AG04450 (cell line): ENCODE measurements around the gene NUCKS1. TPM values are rescaled to one million over a fixed set of nuclear protein-coding genes. Genes with fewer than 3 reads are reported as not detected.
A peak's percentile ranks its signal among the peaks of the same experiment; 100 is the strongest.

Source experiments
- CTCF ChIA-PET: fragments of 300-600, 350-600 bp; formaldehyde crosslinking; extraction: SDS; loops from one replicate; lab custom pipeline; 2022; ENCODE audit warnings: antibody characterized with exemption, inconsistent platforms; lab: Charles Lee
- POLR2A ChIA-PET: fragments of 350-600 bp; formaldehyde crosslinking; extraction: SDS; loops from one replicate; lab custom pipeline; 2021; ENCODE audit warnings: antibody characterized with exemption, inconsistent platforms; lab: Yijun Ruan, JAX
- DNase-seq: peaks from one replicate; pipeline ENCODE4 v3.0.0-alpha.2; 2011; ENCODE audit warnings: low read depth, low spot score
- H3K27ac ChIP-seq: one replicate; pipeline ENCODE4 v1.5.1; 2012; ENCODE audit warnings: low read depth, low read length, control low read depth
- H3K27me3 ChIP-seq: one replicate; pipeline ENCODE4 v1.6.0; 2012; ENCODE audit warnings: low read length; ENCODE audit not compliant: control insufficient read depth, insufficient read depth
- H3K4me3 ChIP-seq: 2 replicates; pipeline ENCODE4 v1.5.1; 2011; ENCODE audit warnings: mild to moderate bottlenecking, low read depth, low read length, control low read depth
- H3K9me3 ChIP-seq: 2 replicates; pipeline ENCODE4 v1.5.1; 2012; ENCODE audit warnings: low read length; ENCODE audit not compliant: control insufficient read depth, insufficient read depth
- polyA plus RNA-seq: library from polyadenylated mRNA; depleted of rRNA; stranded (reverse); fragments of >200 nt; gene quantifications from 2 replicates; pipeline ENCODE4 v1.2.3, GENCODE V29; 2011
- TF ChIP-seq, protein P1 (sequence below): IDR thresholded peaks from 2 replicates; pipeline ENCODE4 v1.5.1; 2011; ENCODE audit warnings: low read depth, low read length, control low read depth, inconsistent platforms

The NUCKS1 gene
- polyA plus RNA-seq, 1 experiment = 105 TPM

DNA sequence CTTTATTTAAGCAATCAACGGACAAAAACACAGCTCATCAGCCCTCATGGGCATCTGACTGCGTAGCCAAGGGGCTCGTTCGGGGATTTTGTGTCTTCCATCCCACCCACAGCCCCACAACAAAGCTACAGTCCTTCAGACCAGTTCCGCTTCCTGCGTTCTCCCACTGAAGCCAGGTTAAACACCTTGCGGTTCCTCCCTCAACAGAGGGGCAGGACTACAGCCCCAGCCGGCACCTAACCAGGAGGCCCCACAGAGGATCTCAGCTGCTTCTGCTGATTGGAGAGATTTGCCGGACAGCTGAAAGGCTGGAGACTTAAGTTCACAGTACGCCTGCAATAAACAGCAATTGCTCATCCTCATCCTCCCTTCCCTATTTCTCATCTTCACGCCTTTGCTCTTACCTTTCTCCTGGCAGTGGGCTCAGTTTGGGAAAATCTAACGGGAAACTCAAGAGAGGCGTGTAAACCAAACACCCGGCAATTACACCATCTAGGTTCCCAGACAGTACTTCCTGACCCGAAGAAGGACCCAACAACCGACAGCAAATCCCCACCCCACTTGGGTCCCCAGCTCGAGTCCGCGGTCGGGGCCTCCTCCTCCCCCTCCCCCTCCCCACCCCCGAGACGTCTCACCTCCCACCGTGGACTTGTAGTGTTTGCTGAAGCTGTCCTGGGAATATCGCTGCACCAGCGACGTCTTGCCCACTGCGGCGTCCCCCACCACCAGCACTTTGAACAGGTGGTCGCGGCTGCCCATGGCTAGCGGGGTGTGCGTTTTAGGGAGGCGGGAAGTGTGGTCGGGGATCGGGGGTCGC, 24.4 kb upstream of the NUCKS1 start:
- no peaks in the 10 kb centered on the region; the same call in 1 of the 2 replicates for H3K9me3 ChIP-seq
- ChIA-PET CTCF (interaction anchor here (0.6 to 3.0 kb wide), 4 partner anchors 17 to 203 kb away, joined by 4 to 11 read pairs (median 5); no protein-coding TSS in a partner anchor), POLR2A (interaction anchor here (0.6 to 1.4 kb wide), 3 partner anchors 25 to 35 kb away, joined by 6 to 7 read pairs (median 6); partner anchors contain the start of gene NUCKS1)
- TF ChIP-seq, protein P1, sequence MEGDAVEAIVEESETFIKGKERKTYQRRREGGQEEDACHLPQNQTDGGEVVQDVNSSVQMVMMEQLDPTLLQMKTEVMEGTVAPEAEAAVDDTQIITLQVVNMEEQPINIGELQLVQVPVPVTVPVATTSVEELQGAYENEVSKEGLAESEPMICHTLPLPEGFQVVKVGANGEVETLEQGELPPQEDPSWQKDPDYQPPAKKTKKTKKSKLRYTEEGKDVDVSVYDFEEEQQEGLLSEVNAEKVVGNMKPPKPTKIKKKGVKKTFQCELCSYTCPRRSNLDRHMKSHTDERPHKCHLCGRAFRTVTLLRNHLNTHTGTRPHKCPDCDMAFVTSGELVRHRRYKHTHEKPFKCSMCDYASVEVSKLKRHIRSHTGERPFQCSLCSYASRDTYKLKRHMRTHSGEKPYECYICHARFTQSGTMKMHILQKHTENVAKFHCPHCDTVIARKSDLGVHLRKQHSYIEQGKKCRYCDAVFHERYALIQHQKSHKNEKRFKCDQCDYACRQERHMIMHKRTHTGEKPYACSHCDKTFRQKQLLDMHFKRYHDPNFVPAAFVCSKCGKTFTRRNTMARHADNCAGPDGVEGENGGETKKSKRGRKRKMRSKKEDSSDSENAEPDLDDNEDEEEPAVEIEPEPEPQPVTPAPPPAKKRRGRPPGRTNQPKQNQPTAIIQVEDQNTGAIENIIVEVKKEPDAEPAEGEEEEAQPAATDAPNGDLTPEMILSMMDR = no peak
- peak overlapping the region; percentile 97 for H3K4me3 ChIP-seq
- H3K27me3 ChIP-seq = peaks cover 2% of the 10 kb centered on the region
- DNase-seq = no peak
- peak overlapping the region; percentile 47 for H3K27ac ChIP-seq

DNA sequence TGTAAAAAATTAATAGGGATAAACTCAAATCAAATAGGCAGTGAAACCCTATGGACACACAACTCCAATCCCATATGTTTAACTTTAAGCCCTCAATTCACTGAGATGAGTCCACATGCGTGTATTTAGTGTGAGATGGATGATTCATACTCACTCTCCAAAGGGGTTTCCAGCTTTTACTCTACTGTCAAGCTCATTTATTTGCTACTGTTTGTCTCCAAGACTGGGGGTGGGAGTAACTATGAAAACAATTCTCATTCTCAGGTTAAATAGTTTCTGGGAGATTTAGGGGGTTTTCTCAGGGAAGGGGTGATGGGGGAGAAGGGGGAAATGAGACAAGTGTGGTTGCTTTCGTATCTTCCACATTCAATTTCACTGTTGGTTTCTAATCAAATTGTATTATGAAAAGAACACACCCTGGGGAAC, 22.6 kb upstream of the NUCKS1 start:
- ChIA-PET POLR2A (no interaction called here), CTCF (interaction anchor here (0.6 to 1.3 kb wide), 4 partner anchors 33 to 1140 kb away, joined by 3 to 10 read pairs (median 4); no protein-coding TSS in a partner anchor)
- Histone ChIP-seq H3K27ac (no peak overlapping the region), H3K4me3 (no peak overlapping the region), H3K27me3 (no peaks in the 10 kb centered on the region), H3K9me3 (no peaks in the 10 kb centered on the region; the same call in 1 of the 2 replicates)
- no peak for DNase-seq
- TF ChIP-seq, protein P1 = no peak

DNA sequence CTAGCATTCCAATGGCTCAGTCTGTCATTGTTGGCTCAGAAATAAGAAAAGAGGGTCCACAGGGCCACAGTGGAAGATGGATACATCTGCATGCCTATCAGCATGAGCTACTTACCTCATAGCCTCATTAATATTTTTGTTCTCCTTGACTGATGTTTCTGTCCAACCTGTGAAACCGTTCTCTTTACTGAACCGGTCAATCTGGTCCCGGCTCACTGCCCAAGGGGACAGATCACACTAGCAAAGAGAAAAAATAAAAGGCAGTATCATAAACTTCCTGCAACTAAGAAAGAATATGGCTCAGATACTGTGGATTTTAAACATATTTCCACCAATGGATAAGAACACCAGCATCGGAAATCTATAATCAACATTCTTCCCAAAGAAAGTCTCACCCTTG, 20.6 kb upstream of the NUCKS1 start:
- POLR2A ChIA-PET = no interaction called here
- Histone ChIP-seq H3K27ac (no peak overlapping the region), H3K4me3 (no peak overlapping the region), H3K27me3 (no peaks in the 10 kb centered on the region), H3K9me3 (no peaks in the 10 kb centered on the region; the same call in 1 of the 2 replicates)
- DNase-seq = no peak
- CTCF ChIA-PET = interaction anchor here (0.8 to 1.1 kb wide), 3 partner anchors 21 to 149 kb away, joined by 3 read pairs; no protein-coding TSS in a partner anchor
- TF ChIP-seq, protein P1 = no peak

DNA sequence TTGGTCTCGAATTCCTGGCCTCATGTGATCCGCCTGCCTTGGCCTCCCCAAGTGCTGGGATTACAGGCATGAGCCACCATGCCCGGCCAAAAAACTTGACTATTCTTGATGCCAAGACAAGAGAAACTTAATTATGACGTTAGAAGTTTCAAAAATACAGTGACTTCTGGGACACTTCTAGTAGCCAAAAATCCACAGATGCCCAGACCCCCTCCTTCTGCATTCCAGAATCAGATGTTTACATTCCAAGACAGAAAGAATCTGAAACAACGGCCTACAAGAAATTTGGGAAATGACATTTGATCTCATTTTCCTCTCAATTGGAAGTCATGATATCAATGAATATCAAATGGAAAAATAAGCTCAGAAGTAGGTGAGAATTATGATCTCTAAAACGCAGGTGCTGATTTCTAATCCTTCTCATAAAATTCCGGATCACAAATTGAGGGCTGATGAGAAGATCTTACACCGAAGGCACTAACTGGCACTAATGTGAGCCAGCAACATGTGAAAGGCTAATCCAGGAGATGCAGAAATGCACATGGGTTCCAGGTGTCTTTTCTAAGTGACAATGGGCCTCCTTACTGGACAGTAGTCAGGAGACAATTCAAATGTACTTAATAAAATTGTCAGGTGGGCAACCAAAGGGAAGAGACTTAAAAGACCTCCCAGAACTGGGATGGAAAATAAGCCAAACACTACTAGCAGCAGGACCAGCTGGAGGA, 19.8 kb upstream of the NUCKS1 start:
- H3K27ac ChIP-seq = no peak overlapping the region

More for the DNA sequence above, 19.8 kb upstream of the NUCKS1 start:
- POLR2A ChIA-PET = no interaction called here
- H3K4me3 ChIP-seq = no peak overlapping the region
- no peak for DNase-seq
- CTCF ChIA-PET = interaction anchor here (0.8 to 1.1 kb wide), 3 partner anchors 22 to 150 kb away, joined by 3 read pairs; no protein-coding TSS in a partner anchor
- H3K9me3 ChIP-seq = no peaks in the 10 kb centered on the region
- TF ChIP-seq, protein P1 = no peak
- no peaks in the 10 kb centered on the region for H3K27me3 ChIP-seq
